ENCODE data around the gene HOMER2.

- no peak for TF ChIP-seq CTCF (conservative IDR thresholded peaks at IDR 0.05)
- TF ChIP-seq ZFX (IDR thresholded peaks at IDR 0.05), result no peak
Measured at GRCh38 chr15:82799183-82799841, 153.2 kb downstream of the HOMER2 start.

All from C4-2B (cell line).